Large intestine (tissue), 3 donors: Measurements from ENCODE around the gene KAT7. TPM values are rescaled to one million over a fixed set of nuclear protein-coding genes. Genes with fewer than 3 reads are reported as not detected.
"Not testable (repeated sequence)": the region's sequence is repeated elsewhere in the genome, so short reads cannot be mapped to it uniquely, and the experiment has no call there.

Source experiments
- DNase-seq, 2 donors: peaks; one replicate each; pipeline versions ENCODE4 v3.0.0 to v3.0.0-alpha.2; 2013
- H3K27ac ChIP-seq: one replicate; pipeline ENCODE4 v1.5.1; 2013; ENCODE audit warnings: low read length
- H3K27me3 ChIP-seq: 2 replicates; pipeline ENCODE4 v1.6.1; 2013; ENCODE audit warnings: low read length; ENCODE audit not compliant: control insufficient read depth, insufficient read depth
- H3K36me3 ChIP-seq: 2 replicates; pipeline ENCODE4 v1.6.1; 2013; ENCODE audit warnings: low read length; ENCODE audit not compliant: control insufficient read depth, insufficient read depth
- H3K4me1 ChIP-seq: one replicate; pipeline ENCODE4 v1.6.1; 2013; ENCODE audit warnings: low read length; ENCODE audit not compliant: control insufficient read depth, insufficient read depth
- H3K4me3 ChIP-seq: one replicate; pipeline ENCODE4 v1.5.1; 2013; ENCODE audit warnings: low read length
- H3K9me3 ChIP-seq: one replicate; pipeline ENCODE4 v1.6.1; 2013; ENCODE audit warnings: mild to moderate bottlenecking, low read depth, low read length, moderate library complexity; ENCODE audit not compliant: control insufficient read depth
- WGBS: methylation state at CpG from one replicate; pipeline ENCODE4 v1.1.5; 2013; ENCODE audit warnings: low lambda C conversion rate; ENCODE audit not compliant: insufficient coverage; 5-methylcytosine and 5-hydroxymethylcytosine counted together
- polyA plus RNA-seq: library from polyadenylated mRNA; unstranded; fragments of 120-200 nt; gene quantifications from one replicate; pipeline ENCODE4 v1.2.1, GENCODE V29; 2013

The KAT7 gene
- polyA plus RNA-seq, 1 donor: 31.6 TPM

- Histone ChIP-seq H3K27me3 (no peaks in the 10 kb centered on the region), H3K4me1 (peaks cover 7% of the 10 kb centered on the region), H3K9me3 (no peaks in the 10 kb centered on the region), H3K4me3 (no peak overlapping the region), H3K36me3 (no peaks in the 10 kb centered on the region), H3K27ac (no peak overlapping the region)
- WGBS: 80% methylated on average over 3 of the region's 3 CpGs
- DNase-seq: no peak
These were observed 40.3 kb upstream of the KAT7 start for GRCh38 chr17:49748223-49748622.

- Histone ChIP-seq H3K36me3 (no peaks in the 10 kb centered on the region), H3K27me3 (no peaks in the 10 kb centered on the region), H3K4me1 (peaks cover 7% of the 10 kb centered on the region), H3K9me3 (no peaks in the 10 kb centered on the region), H3K27ac (no peak overlapping the region), H3K4me3 (no peak overlapping the region)
- no CpG with 5 or more reads among the region's 7 CpGs for WGBS
- DNase-seq: no peak
These were observed 39.7 kb upstream of the KAT7 start for GRCh38 chr17:49748791-49749190.

GRCh38 chr17:49749730-49750129 lies 38.8 kb upstream of the KAT7 start:
- no peaks in the 10 kb centered on the region for H3K36me3 ChIP-seq
- peaks cover 7% of the 10 kb centered on the region for H3K4me1 ChIP-seq
- no peaks in the 10 kb centered on the region for H3K9me3 ChIP-seq
- no peak overlapping the region for H3K4me3 ChIP-seq
- no peak overlapping the region for H3K27ac ChIP-seq
- no CpG with 5 or more reads among the region's 3 CpGs for WGBS
- H3K27me3 ChIP-seq: no peaks in the 10 kb centered on the region
- DNase-seq: no peak

- no peak for DNase-seq
- Histone ChIP-seq H3K4me3 (no peak overlapping the region), H3K4me1 (peaks cover 4% of the 10 kb centered on the region), H3K36me3 (no peaks in the 10 kb centered on the region), H3K27me3 (no peaks in the 10 kb centered on the region), H3K27ac (no peak overlapping the region), H3K9me3 (no peaks in the 10 kb centered on the region)
- WGBS: no CpG with 5 or more reads among the region's 3 CpGs
These were observed 36.0 kb upstream of the KAT7 start for GRCh38 chr17:49752508-49752907.

GRCh38 chr17:49753959-49754391 lies 34.5 kb upstream of the KAT7 start:
- no peak overlapping the region for H3K27ac ChIP-seq
- no CpG with 5 or more reads among the region's 8 CpGs for WGBS
- no peak for DNase-seq

GRCh38 chr17:49755663-49756283 lies 32.7 kb upstream of the KAT7 start:
- WGBS: 70% methylated on average over 2 of the region's 4 CpGs
- no peaks in the 10 kb centered on the region for H3K9me3 ChIP-seq
- H3K4me3 ChIP-seq: no peak overlapping the region
- H3K27me3 ChIP-seq: no peaks in the 10 kb centered on the region
- H3K4me1 ChIP-seq: no peaks in the 10 kb centered on the region
- DNase-seq: no peak
- H3K36me3 ChIP-seq: no peaks in the 10 kb centered on the region
- no peak overlapping the region for H3K27ac ChIP-seq

More at GRCh38 chr17:49753959-49754391, 34.5 kb upstream of the KAT7 start:
- H3K4me3 ChIP-seq: no peak overlapping the region
- no peaks in the 10 kb centered on the region for H3K4me1 ChIP-seq
- H3K36me3 ChIP-seq: no peaks in the 10 kb centered on the region
- no peaks in the 10 kb centered on the region for H3K27me3 ChIP-seq
- H3K9me3 ChIP-seq: no peaks in the 10 kb centered on the region

- Histone ChIP-seq H3K9me3 (no peaks in the 10 kb centered on the region), H3K4me3 (no peak overlapping the region), H3K36me3 (no peaks in the 10 kb centered on the region), H3K27ac (no peak overlapping the region), H3K4me1 (no peaks in the 10 kb centered on the region), H3K27me3 (no peaks in the 10 kb centered on the region)
- DNase-seq: no peak
- WGBS: 100% methylated on average over 1 of the region's 9 CpGs
These were observed 31.9 kb upstream of the KAT7 start for GRCh38 chr17:49756323-49757150.

GRCh38 chr17:49757151-49757777 lies 31.2 kb upstream of the KAT7 start:
- no CpG with 5 or more reads among the region's 6 CpGs for WGBS
- Histone ChIP-seq H3K4me1 (no peaks in the 10 kb centered on the region), H3K27me3 (no peaks in the 10 kb centered on the region), H3K9me3 (no peaks in the 10 kb centered on the region), H3K4me3 (no peak overlapping the region), H3K36me3 (no peaks in the 10 kb centered on the region), H3K27ac (no peak overlapping the region)
- DNase-seq: no peak

GRCh38 chr17:49758464-49759010 lies 29.9 kb upstream of the KAT7 start:
- H3K4me3 ChIP-seq, H3K27me3 ChIP-seq, DNase-seq, H3K36me3 ChIP-seq, H3K27ac ChIP-seq, H3K4me1 ChIP-seq, H3K9me3 ChIP-seq: not testable (repeated sequence)
- WGBS: 100% methylated on average over 5 of the region's 8 CpGs

- no peak for DNase-seq
- no peaks in the 10 kb centered on the region for H3K36me3 ChIP-seq
- H3K4me1 ChIP-seq: peaks cover 6% of the 10 kb centered on the region
- H3K27me3 ChIP-seq: no peaks in the 10 kb centered on the region
- no peak overlapping the region for H3K27ac ChIP-seq
- WGBS: no CpG with 5 or more reads among the region's 3 CpGs
- H3K9me3 ChIP-seq: no peaks in the 10 kb centered on the region
- H3K4me3 ChIP-seq: no peak overlapping the region
These were observed 29.3 kb upstream of the KAT7 start for GRCh38 chr17:49759203-49759602.
